Cardiac muscle cell (in vitro differentiated cells and primary cell): ENCODE measurements around the gene STK10. TPM values are rescaled to one million over a fixed set of nuclear protein-coding genes. Genes with fewer than 3 reads are reported as not detected.

Source experiments
- DNase-seq, 2 donors: peaks; one replicate each; pipeline versions ENCODE4 v3.0.0 to v3.0.0-alpha.2; 2010 to 2017; ENCODE audit warnings: low read depth in 1 of 2, low spot score in 1 of 2
- H3K27ac ChIP-seq: fragments of 200-600 bp; sonication (generic); 2 replicates; pipeline ENCODE4 v1.5.1; 2016
- H3K27me3 ChIP-seq: fragments of 200-600 bp; sonication (generic); 2 replicates; pipeline ENCODE4 v1.6.0; 2016; ENCODE audit warnings: control low read depth
- H3K36me3 ChIP-seq: fragments of 200-600 bp; sonication (generic); 2 replicates; pipeline ENCODE4 v1.5.1; 2016; ENCODE audit warnings: control low read depth
- H3K4me1 ChIP-seq: fragments of 200-600 bp; sonication (generic); 2 replicates; pipeline ENCODE4 v1.8.1; 2017; ENCODE audit warnings: low read depth, mild to moderate bottlenecking, mixed run types
- H3K4me3 ChIP-seq: fragments of 200-600 bp; sonication (generic); 2 replicates; pipeline ENCODE4 v1.5.1; 2016; ENCODE audit warnings: mild to moderate bottlenecking
- H3K9me3 ChIP-seq: fragments of 200-600 bp; sonication (generic); 2 replicates; pipeline ENCODE4 v1.5.1; 2017; ENCODE audit warnings: low read depth, mild to moderate bottlenecking, control low read depth
- CTCF ChIP-seq: IDR thresholded peaks from 2 replicates; pipeline ENCODE4 v1.5.1; 2012; ENCODE audit warnings: low read depth, mild to moderate bottlenecking, low read length
- polyA plus RNA-seq: library from polyadenylated mRNA; unstranded; fragments of >200 nt; fragmentation: Nextera tagmentation; extraction: Ambion mirVana; gene quantifications from 2 replicates; pipeline ENCODE4 v1.2.1, GENCODE V29; 2016
- total RNA-seq: library from RNA; depleted of rRNA; stranded (reverse); fragments of >200 nt; gene quantifications from 2 replicates; pipeline ENCODE4 v1.2.3, GENCODE V29; 2016

STK10 gene
- total and polyA plus RNA-seq, 2 experiments from 2014 or later = 10.8 to 16.4 TPM

DNA sequence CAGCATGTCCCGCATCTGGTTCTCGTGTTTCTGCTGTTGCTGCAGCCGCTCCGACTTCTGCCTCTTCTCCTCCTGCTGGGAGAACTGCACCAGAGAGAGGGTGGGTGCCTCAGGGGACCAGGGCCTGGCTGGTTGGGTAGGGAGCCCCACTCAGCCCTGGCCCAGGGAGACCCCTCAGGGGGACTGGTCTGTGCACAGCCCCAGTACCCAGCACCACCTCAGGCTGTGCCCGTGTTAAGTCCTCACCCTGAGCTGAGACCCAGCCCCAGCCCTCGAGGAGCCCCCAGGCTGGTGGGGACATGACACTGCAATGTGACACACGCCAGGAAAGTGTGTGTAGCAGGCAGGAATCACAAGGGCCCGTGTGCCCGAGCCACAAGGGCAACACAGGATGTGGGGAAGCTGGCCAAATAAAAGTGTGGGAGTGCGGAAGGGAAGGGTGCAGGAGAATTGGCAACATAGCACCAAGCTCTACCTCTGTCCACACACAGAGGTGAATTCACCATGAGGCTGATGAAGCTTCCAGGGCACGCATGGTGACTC, 133.3 kb downstream of the STK10 start:
- no peak for DNase-seq
- no peak for TF ChIP-seq CTCF
- Histone ChIP-seq H3K27me3 (no peaks in the 10 kb centered on the region), H3K4me1 (no peaks in the 10 kb centered on the region), H3K9me3 (no peaks in the 10 kb centered on the region), H3K27ac (no peak overlapping the region), H3K36me3 (no peaks in the 10 kb centered on the region), H3K4me3 (no peak overlapping the region)

GRCh38 chr5:172052450-172053236, 135.4 kb downstream of the STK10 start:
- Histone ChIP-seq H3K27ac (peak overlapping the region; percentile 17), H3K36me3 (no peaks in the 10 kb centered on the region)
- DNase-seq = peak; percentile 18 to 96

GRCh38 chr5:172051643-172052339, 136.2 kb downstream of the STK10 start:
- DNase-seq = peak in 1 of 2 donors; percentile 43
- no peak for TF ChIP-seq CTCF
- no peaks in the 10 kb centered on the region for H3K27me3 ChIP-seq
- H3K27ac ChIP-seq = peak overlapping the region; percentile 17
- no peaks in the 10 kb centered on the region for H3K9me3 ChIP-seq
- no peaks in the 10 kb centered on the region for H3K36me3 ChIP-seq
- H3K4me1 ChIP-seq = no peaks in the 10 kb centered on the region
- no peak overlapping the region for H3K4me3 ChIP-seq

More at GRCh38 chr5:172052450-172053236, 135.4 kb downstream of the STK10 start:
- Histone ChIP-seq H3K4me3 (no peak overlapping the region), H3K27me3 (no peaks in the 10 kb centered on the region), H3K9me3 (no peaks in the 10 kb centered on the region), H3K4me1 (no peaks in the 10 kb centered on the region)
- TF ChIP-seq CTCF = peak; percentile 66

DNA sequence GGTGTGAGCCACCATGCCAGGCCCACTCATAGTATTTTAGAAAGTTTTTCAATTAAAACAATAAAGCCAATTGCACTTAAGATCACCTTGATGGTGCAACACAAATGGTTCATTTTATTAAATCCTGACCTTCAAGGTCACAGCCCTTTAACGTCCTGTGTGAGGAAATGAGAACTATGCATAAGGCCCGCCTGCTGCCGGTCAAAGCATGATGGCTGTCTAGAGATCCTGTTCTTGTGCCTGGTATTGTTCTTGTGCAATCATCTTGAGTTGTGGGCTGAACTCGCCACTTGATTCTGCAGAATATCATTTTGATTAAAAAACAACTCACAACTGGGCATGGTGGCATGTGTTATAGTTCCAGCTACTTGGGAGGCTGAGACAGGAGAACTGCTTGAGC, 137.9 kb downstream of the STK10 start:
- TF ChIP-seq CTCF = no peak
- no peaks in the 10 kb centered on the region for H3K36me3 ChIP-seq
- DNase-seq = no peak
- H3K4me1 ChIP-seq = no peaks in the 10 kb centered on the region
- H3K9me3 ChIP-seq = no peaks in the 10 kb centered on the region
- no peaks in the 10 kb centered on the region for H3K27me3 ChIP-seq
- no peak overlapping the region for H3K27ac ChIP-seq
- H3K4me3 ChIP-seq = no peak overlapping the region

DNA sequence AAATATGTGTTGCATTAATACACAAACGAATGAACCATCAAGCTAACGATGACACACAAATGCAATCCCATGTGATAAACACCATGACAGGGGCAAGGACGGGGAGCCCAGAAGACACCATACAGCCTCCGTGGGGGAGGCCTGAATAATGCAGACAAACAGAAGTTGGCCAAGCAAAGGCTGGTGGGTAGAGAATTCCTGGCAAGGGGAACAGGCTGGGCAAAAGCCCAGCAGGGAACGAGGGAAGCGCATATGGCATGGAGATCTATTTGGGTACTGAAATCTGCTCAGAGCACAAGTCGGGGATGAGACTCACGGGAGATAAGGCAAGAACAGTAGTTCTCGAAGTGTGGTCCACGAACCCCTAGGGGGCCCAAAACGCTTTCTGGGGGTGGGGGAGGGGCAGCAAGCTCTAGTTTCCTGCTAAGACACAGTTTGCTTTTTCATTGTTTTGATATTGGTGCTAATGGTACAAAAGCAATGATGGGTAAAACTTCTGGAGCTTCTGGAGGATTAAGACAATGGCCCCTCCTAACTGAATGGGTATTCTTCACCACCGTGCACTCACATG, 138.7 kb downstream of the STK10 start:
- DNase-seq = no peak
- Histone ChIP-seq H3K27ac (no peak overlapping the region), H3K36me3 (no peaks in the 10 kb centered on the region), H3K9me3 (no peaks in the 10 kb centered on the region), H3K27me3 (no peaks in the 10 kb centered on the region), H3K4me1 (no peaks in the 10 kb centered on the region), H3K4me3 (no peak overlapping the region)
- TF ChIP-seq CTCF = no peak
